A549 treated with Hydrocortisone at 1 μM for 4 hours (cell line): ENCODE measurements around the gene NDUFS4. TPM values are rescaled to one million over a fixed set of nuclear protein-coding genes. Genes with fewer than 3 reads are reported as not detected.

Source experiments
- total RNA-seq: library from RNA; stranded (reverse); fragments of 200-300 nt; extraction: Qiagen RNA extraction; gene quantifications from 5 replicates; pipeline ENCODE4 v1.2.3, GENCODE V29; 2022

NDUFS4 gene
- total RNA-seq: 108 to 119 TPM (median 111 TPM) in 5 replicates

GRCh38 chr5:53560506-53561191 lies at the start of gene NDUFS4:
Gene NDUFS4, plus strand, starts transcription at chr5:53560639. Its CDS starts 24 bp downstream, at chr5:53560663.

Other genes starting within 250 kb of the NDUFS4 start
- gene FST, start 80.0 kb upstream of the NDUFS4 start, total RNA-seq: 1.3 to 2.3 TPM (median 1.9 TPM) in 5 replicates